Stimulated activated CD4-positive, alpha-beta T cell treated with anti-CD3 and anti-CD28 coated beads, Interleukin-4, amount 100 ng/mL, for 1 hour (primary cell): ENCODE results near the gene ARHGEF10L.

Experiments used
- DNase-seq: peaks from one replicate; pipeline ENCODE4 v3.0.0-alpha.2; 2020

Gene ARHGEF10L

GRCh38 chr1:17523321-17524041, 16.0 kb upstream of the ARHGEF10L start:
- no peak for DNase-seq

- DNase-seq = no peak
Observed at GRCh38 chr1:17524645-17525044, 14.9 kb upstream of the ARHGEF10L start.

GRCh38 chr1:17525996-17526686, 13.4 kb upstream of the ARHGEF10L start:
- no peak for DNase-seq

GRCh38 chr1:17527036-17527914, 12.2 kb upstream of the ARHGEF10L start:
- no peak for DNase-seq

- DNase-seq = no peak
Observed at GRCh38 chr1:17529381-17529780, 10.1 kb upstream of the ARHGEF10L start.

GRCh38 chr1:17531343-17531681, 8.2 kb upstream of the ARHGEF10L start:
- no peak for DNase-seq

- no peak for DNase-seq
Observed at GRCh38 chr1:17531682-17532487, 7.6 kb upstream of the ARHGEF10L start.

- DNase-seq = no peak
Observed at GRCh38 chr1:17533201-17533600, 6.3 kb upstream of the ARHGEF10L start.

- no peak for DNase-seq
Observed at GRCh38 chr1:17535300-17535936, 4.1 kb upstream of the ARHGEF10L start.

GRCh38 chr1:17538010-17538409, 1.5 kb upstream of the ARHGEF10L start:
- DNase-seq = no peak

- DNase-seq = no peak
Observed at GRCh38 chr1:17538428-17539117, 925 bp upstream of the ARHGEF10L start.

GRCh38 chr1:17539118-17539476, 401 bp upstream of the ARHGEF10L start:
- no peak for DNase-seq

GRCh38 chr1:17540255-17541001, 930 bp downstream of the ARHGEF10L start:
- no peak for DNase-seq

- no peak for DNase-seq
Observed at GRCh38 chr1:17542645-17543044, 3.1 kb downstream of the ARHGEF10L start.

GRCh38 chr1:17544776-17545350, 5.4 kb downstream of the ARHGEF10L start:
- DNase-seq = no peak

- DNase-seq = no peak
Observed at GRCh38 chr1:17545356-17545755, 5.9 kb downstream of the ARHGEF10L start.

GRCh38 chr1:17546946-17547670, 7.6 kb downstream of the ARHGEF10L start:
- no peak for DNase-seq

GRCh38 chr1:17549384-17549783, 9.9 kb downstream of the ARHGEF10L start:
- DNase-seq = no peak

GRCh38 chr1:17550729-17551584, 11.5 kb downstream of the ARHGEF10L start:
- DNase-seq = no peak
